ENCODE results near the gene CLEC10A.
"Not testable (repeated sequence)": the region's sequence is repeated elsewhere in the genome, so short reads cannot be mapped to it uniquely, and the experiment has no call there.

DNA sequence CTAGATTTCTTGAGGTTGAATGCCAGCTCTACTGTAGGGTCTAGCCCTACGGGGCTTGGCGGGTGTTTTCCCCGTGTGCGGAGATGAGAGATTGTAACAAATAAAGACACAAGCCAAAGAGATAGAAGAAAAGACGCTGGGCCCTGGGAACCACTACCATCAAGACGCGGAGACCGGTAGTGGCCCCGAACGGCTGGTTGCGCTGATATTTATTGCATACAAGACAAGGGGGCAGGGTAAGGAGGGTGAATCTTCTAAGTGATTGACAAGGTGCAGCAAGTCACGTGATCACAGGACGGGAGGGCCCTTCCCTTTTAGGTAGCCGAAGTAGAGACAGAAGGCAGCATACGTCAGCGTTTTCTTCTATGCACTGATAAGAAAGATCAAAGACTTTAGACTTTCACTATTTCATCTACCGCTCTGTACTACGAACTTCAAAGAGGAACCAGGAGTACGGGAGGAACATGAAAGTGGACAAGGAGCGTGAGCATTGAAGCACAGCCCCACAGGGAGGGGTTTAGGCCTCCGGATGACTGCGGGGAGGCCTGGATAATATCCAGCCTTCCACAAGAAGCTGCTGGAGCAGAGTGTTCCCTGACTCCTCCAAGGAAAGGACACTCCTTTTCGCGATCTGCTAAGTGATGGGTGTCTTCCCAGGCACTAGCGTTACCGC is 33.2 kb downstream of the CLEC10A start:
- TF ChIP-seq CTCF, POLR2A (IDR thresholded peaks at IDR 0.05): not testable (repeated sequence)
